NCI-H82 treated with DMSO at 0.1 percent for 48 hours (cell line): ENCODE data around the gene WNT9A.

Source experiments
- DNase-seq: peaks from one replicate; lab custom pipeline; 2025; ENCODE audit not compliant: unreplicated experiment; lab: John Stamatoyannopoulos, UW

Gene WNT9A

GRCh38 chr1:227942021-227942715, 5.6 kb downstream of the WNT9A start:
- DNase-seq: no peak

- no peak for DNase-seq
Observed at GRCh38 chr1:227941509-227942020, 6.2 kb downstream of the WNT9A start.

- DNase-seq: no peak
Observed at GRCh38 chr1:227940791-227941241, 6.9 kb downstream of the WNT9A start.

GRCh38 chr1:227939791-227940771, 7.7 kb downstream of the WNT9A start:
- DNase-seq: no peak

- DNase-seq: no peak
Observed at GRCh38 chr1:227938911-227939790, 8.6 kb downstream of the WNT9A start.

GRCh38 chr1:227938276-227938675, 9.5 kb downstream of the WNT9A start:
- no peak for DNase-seq

- no peak for DNase-seq
Observed at GRCh38 chr1:227937838-227938145, 9.9 kb downstream of the WNT9A start.

- DNase-seq: no peak
Observed at GRCh38 chr1:227937031-227937837, 10.5 kb downstream of the WNT9A start.

GRCh38 chr1:227935826-227936225, 11.9 kb downstream of the WNT9A start:
- no peak for DNase-seq

GRCh38 chr1:227934476-227935313, 13.0 kb downstream of the WNT9A start:
- DNase-seq: no peak

GRCh38 chr1:227929751-227930472, 17.8 kb downstream of the WNT9A start:
- no peak for DNase-seq

GRCh38 chr1:227928811-227929375, 18.8 kb downstream of the WNT9A start:
- DNase-seq: no peak

- DNase-seq: no peak
Observed at GRCh38 chr1:227927971-227928741, 19.6 kb downstream of the WNT9A start.

GRCh38 chr1:227926896-227927885, 20.5 kb downstream of the WNT9A start:
- no peak for DNase-seq

- DNase-seq: no peak
Observed at GRCh38 chr1:227926216-227926791, 21.4 kb downstream of the WNT9A start.
